ENCODE data around the gene EHD4. TPM values are rescaled to one million over a fixed set of nuclear protein-coding genes. Genes with fewer than 3 reads are reported as not detected.

The EHD4 gene
- total RNA-seq, 1 donor from 2014 or later, result 30.2 TPM

DNA sequence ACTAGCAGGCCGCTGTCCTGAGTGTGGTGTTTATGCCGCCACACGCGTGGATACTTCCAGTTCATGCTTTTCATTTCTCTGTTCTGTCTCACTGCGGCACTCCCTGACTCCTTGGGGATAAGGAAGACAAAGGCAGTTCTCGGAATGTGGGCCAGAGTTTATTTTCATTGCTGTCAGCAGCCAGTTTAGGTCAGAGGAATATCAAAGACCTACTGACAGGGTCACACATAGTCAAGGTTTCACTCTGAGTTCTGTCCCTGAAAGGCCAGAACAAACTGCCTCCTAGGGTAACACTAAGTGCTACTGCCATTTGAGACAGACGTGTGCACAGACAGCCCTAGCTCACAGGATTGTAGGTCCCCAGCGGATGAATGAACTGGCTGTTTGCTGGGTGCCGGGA, 51.2 kb downstream of the EHD4 start:
- H3K4me3 ChIP-seq (ENCODE audit: low read depth, low read length), result no peak overlapping the region
- DNase-seq (ENCODE audit: low read depth), result no peak
- TF ChIP-seq, protein P1, sequence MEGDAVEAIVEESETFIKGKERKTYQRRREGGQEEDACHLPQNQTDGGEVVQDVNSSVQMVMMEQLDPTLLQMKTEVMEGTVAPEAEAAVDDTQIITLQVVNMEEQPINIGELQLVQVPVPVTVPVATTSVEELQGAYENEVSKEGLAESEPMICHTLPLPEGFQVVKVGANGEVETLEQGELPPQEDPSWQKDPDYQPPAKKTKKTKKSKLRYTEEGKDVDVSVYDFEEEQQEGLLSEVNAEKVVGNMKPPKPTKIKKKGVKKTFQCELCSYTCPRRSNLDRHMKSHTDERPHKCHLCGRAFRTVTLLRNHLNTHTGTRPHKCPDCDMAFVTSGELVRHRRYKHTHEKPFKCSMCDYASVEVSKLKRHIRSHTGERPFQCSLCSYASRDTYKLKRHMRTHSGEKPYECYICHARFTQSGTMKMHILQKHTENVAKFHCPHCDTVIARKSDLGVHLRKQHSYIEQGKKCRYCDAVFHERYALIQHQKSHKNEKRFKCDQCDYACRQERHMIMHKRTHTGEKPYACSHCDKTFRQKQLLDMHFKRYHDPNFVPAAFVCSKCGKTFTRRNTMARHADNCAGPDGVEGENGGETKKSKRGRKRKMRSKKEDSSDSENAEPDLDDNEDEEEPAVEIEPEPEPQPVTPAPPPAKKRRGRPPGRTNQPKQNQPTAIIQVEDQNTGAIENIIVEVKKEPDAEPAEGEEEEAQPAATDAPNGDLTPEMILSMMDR (conservative IDR thresholded peaks at IDR 0.05; ENCODE audit: low read depth, low read length), result no peak

DNA sequence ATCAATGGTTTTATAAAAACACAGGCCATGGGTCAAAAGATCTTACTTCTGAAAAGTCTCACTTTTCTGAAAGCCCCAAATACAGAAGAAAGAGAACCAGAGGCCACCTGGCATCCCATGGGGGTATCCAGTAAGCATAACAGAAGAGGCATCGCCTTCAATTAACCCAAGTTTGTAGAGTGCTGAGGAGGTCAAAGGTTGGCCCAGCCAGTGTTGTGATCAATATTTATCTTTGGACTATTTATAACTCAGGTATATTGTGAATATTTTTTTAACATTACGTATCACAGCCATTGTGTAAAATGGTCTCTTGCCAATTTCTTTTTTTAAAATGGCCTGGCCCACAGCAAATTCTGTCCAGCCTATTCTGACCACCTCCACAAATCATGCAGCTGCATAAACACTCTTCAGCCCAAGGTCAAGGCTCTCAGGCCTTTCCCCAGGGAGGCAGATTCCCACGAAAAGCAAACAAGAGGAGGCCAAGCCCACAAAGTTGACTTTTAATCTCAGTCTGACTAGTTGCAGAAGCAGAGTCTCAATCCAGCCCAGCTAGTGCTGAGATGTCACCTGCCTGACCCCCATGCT, 52.3 kb downstream of the EHD4 start:
- no peak for DNase-seq (ENCODE audit: low read depth)
- TF ChIP-seq, protein P1 (conservative IDR thresholded peaks at IDR 0.05; ENCODE audit: low read depth, low read length), result no peak
- no peak overlapping the region for H3K4me3 ChIP-seq (ENCODE audit: low read depth, low read length)

DNA sequence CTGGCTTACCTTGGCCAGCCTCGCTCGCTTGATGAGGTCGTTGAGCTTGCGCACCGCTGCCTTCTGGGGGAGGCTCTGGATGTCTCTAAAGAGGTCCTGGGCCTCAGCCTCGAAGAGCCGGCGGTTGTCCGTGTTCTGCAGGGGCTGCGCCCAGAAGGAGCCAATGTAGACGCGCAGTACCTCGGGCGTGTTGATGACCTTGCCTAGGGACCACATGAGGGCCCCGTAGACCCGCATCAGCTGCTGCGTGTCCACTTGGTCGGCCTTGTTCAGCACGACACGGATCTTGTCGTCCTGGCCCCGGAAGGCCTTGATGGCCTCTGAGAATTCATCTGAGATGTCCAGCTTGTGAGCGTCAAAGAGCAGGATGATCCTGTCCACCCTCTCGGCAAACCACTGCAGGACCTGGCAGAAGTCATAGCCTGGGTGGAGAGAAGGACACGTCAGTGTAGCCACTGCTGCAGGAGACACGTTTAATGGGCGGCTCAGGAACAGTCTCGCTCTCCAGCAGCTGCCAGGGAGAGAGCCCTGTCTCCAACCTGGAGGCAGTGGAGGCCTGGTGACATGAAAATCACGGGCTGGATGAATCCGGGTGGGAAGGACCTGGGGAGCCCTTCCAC, 53.0 kb downstream of the EHD4 start:
- TF ChIP-seq, protein P1 (conservative IDR thresholded peaks at IDR 0.05; ENCODE audit: low read depth, low read length), result no peak
- no peak overlapping the region for H3K4me3 ChIP-seq (ENCODE audit: low read depth, low read length)
- no peak for DNase-seq (ENCODE audit: low read depth)

DNA sequence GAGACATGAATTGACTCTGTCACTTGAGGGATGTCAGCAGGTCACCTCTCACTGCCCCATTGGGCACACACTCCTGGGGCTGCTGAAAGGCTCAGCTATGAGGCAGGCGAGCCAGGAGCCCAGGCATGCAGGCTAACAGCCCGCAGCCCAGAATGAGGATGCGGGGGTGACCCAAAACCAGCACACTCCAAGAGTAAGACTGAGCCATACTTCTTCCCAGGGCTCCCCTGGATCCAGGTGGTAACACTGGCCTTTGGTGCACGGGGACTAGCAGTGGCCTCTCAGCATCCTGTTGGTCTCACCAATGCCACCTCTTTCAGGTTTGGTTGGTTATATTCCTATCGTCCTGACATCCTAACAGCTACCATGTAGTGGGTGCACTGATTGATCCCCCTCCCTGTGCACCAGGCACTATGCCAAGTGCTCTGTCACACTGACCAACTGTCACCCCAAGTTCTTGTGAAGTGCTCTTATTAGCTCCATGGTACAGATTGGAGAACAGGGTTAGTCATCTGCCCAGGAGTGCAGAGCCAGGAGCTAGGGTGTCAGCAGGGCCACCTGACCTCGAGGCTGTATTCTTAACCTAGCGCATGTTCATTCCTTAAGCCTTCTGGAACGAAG, 53.7 kb downstream of the EHD4 start:
- TF ChIP-seq, protein P1 (conservative IDR thresholded peaks at IDR 0.05; ENCODE audit: low read depth, low read length), result no peak
- no peak for DNase-seq (ENCODE audit: low read depth)

DNA sequence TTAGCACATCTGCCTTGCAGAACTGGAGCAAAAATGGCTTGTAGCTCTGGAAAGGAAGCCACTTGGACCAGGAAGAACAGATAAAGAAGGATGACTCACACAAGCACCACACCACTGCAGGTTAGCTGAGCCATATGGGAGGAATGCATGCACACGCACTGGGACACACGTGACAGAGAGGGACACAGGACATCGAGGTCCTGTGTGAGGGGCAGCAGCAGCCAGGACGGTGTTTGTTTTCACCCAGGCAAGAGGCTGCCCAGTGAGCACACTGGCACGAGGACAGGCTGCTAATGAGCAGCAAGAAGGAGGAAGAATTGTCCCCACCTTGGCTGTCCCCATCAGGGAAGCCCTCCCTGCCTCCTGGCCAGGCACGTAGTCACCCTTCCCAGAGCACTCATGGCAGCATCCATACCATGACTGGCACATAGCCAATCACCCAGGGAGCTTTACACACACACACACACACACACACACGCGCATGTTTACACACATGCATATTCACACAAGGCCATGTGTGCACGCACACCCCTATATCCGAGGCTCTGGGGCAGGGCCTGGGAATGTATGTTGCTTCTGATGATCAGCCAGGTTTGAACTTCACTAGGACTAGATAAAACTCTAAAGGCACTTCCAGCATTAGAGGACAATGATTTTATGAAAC, 54.5 kb downstream of the EHD4 start:
- DNase-seq (ENCODE audit: low read depth), result no peak
- TF ChIP-seq, protein P1 (conservative IDR thresholded peaks at IDR 0.05; ENCODE audit: low read depth, low read length), result no peak
- H3K4me3 ChIP-seq (ENCODE audit: low read depth, low read length), result no peak overlapping the region

More for the DNA sequence above, 53.7 kb downstream of the EHD4 start:
- no peak overlapping the region for H3K4me3 ChIP-seq (ENCODE audit: low read depth, low read length)

DNA sequence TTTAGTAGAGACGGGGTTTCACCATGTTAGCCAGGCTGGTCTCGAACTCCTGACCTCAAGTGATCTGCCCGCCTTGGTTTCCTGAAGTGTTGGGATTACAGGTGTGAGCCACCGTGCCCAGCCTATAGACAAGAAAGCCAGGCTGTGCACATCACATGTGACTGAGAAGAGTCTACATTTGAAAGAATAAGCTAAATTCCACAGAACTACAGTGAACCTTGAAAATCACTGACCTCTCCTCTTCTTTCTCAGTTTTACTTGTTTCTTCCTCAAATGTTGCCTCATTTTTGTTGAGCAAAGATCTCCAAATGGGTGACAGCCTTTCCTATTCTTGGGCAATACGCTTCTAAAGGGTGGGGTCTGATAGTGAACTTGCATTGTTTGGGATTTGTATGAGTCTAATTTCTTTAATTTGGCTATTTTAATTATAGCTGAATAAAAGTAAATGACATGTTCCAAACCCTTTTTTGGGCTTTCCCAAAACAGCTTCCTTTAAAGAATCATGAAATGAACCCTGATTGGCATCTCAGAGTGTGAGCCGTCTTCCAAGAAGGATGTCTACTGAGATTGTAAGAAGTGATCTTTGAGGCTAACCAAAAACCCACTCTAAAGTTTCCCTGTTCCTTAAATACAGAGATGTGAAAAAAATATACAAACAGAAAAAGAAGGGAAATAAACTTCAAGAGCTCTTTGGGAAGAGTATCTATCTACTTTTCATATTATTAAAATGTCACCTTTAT, 56.9 kb downstream of the EHD4 start:
- TF ChIP-seq, protein P1 (conservative IDR thresholded peaks at IDR 0.05; ENCODE audit: low read depth, low read length), result no peak
- no peak for DNase-seq (ENCODE audit: low read depth)
- no peak overlapping the region for H3K4me3 ChIP-seq (ENCODE audit: low read depth, low read length)

Measured in epithelial cell of proximal tubule (primary cell).